T follicular helper cell (primary cell): ENCODE data around the gene RASA4B.
"Not testable (repeated sequence)": the region's sequence is repeated elsewhere in the genome, so short reads cannot be mapped to it uniquely, and the experiment has no call there.

Experiments
- DNase-seq: peaks from one replicate; pipeline ENCODE4 v3.0.0-alpha.2; 2020; ENCODE audit warnings: low read depth

Gene RASA4B

GRCh38 chr7:102473271-102473991 lies 44.1 kb downstream of the RASA4B start:
- DNase-seq, result no peak

GRCh38 chr7:102472126-102473041 lies 45.2 kb downstream of the RASA4B start:
- no peak for DNase-seq

GRCh38 chr7:102471791-102472125 lies 45.8 kb downstream of the RASA4B start:
- DNase-seq, result no peak

- DNase-seq, result no peak
Measured at GRCh38 chr7:102469972-102470825, 47.4 kb downstream of the RASA4B start.

- no peak for DNase-seq
Measured at GRCh38 chr7:102469351-102469971, 48.1 kb downstream of the RASA4B start.

- no peak for DNase-seq
Measured at GRCh38 chr7:102468478-102469350, 48.9 kb downstream of the RASA4B start.

GRCh38 chr7:102467581-102468477 lies 49.7 kb downstream of the RASA4B start:
- no peak for DNase-seq

GRCh38 chr7:102466097-102466496 lies 51.5 kb downstream of the RASA4B start:
- no peak for DNase-seq

- peak; percentile 85 for DNase-seq
Measured at GRCh38 chr7:102464577-102465280, 52.8 kb downstream of the RASA4B start, which contains the start of the genes ALKBH4 and LRWD1. Gene ALKBH4 (minus strand): TSS chr7:102464863. CDS start chr7:102464836, 27 bp downstream. Gene LRWD1 (plus strand): TSS chr7:102464984. CDS start chr7:102465081, 97 bp downstream.

GRCh38 chr7:102463841-102464576 lies 53.6 kb downstream of the RASA4B start:
- DNase-seq, result no peak

GRCh38 chr7:102460467-102460866 lies 57.1 kb downstream of the RASA4B start:
- DNase-seq, result no peak

GRCh38 chr7:102459221-102459844 lies 58.2 kb downstream of the RASA4B start:
- DNase-seq, result no peak

- DNase-seq, result no peak
Measured at GRCh38 chr7:102457352-102457924, 60.1 kb downstream of the RASA4B start.

- DNase-seq, result no peak
Measured at GRCh38 chr7:102456327-102456726, 61.2 kb downstream of the RASA4B start.

GRCh38 chr7:102455596-102455995 lies 62.0 kb downstream of the RASA4B start:
- DNase-seq, result no peak

GRCh38 chr7:102454932-102455331 lies 62.6 kb downstream of the RASA4B start:
- not testable (repeated sequence) for DNase-seq

GRCh38 chr7:102454468-102454867 lies 63.1 kb downstream of the RASA4B start:
- DNase-seq, result no peak
